ENCODE results near the gene RGS14.

DNA sequence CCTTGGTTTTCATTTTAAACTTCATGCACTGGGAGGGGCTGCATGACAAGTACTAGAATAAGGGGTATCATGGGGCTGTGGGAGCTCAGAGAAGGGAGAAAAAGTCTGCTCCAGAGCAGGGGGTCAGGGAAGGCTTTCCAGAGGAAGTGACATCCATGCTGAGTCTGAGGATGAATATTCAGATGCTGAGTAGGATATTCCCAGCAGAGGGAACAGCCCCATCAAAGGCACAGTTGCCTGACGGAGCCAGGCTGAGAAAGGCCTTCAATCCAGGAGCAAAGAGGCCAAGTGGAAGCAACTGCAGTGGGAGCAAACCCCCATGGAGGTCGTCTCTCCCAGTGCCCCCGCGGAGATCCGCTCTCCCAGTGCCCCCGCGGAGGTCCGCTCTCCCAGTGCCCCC, 38.4 kb downstream of the RGS14 start:
- TF ChIP-seq POLR2AphosphoS5 (IDR thresholded peaks at IDR 0.05; ENCODE audit: low read depth) = no peak
- TF ChIP-seq EZH2 (IDR thresholded peaks at IDR 0.05; ENCODE audit: low read depth, unreplicated experiment) = no peak
- TF ChIP-seq, protein P1, sequence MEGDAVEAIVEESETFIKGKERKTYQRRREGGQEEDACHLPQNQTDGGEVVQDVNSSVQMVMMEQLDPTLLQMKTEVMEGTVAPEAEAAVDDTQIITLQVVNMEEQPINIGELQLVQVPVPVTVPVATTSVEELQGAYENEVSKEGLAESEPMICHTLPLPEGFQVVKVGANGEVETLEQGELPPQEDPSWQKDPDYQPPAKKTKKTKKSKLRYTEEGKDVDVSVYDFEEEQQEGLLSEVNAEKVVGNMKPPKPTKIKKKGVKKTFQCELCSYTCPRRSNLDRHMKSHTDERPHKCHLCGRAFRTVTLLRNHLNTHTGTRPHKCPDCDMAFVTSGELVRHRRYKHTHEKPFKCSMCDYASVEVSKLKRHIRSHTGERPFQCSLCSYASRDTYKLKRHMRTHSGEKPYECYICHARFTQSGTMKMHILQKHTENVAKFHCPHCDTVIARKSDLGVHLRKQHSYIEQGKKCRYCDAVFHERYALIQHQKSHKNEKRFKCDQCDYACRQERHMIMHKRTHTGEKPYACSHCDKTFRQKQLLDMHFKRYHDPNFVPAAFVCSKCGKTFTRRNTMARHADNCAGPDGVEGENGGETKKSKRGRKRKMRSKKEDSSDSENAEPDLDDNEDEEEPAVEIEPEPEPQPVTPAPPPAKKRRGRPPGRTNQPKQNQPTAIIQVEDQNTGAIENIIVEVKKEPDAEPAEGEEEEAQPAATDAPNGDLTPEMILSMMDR (conservative IDR thresholded peaks at IDR 0.05; ENCODE audit: low read depth in 2 of 2) = no peak
- no peak for TF ChIP-seq EZH2phosphoT487 (IDR thresholded peaks at IDR 0.05; ENCODE audit: unreplicated experiment)
- TF ChIP-seq, protein P2, sequence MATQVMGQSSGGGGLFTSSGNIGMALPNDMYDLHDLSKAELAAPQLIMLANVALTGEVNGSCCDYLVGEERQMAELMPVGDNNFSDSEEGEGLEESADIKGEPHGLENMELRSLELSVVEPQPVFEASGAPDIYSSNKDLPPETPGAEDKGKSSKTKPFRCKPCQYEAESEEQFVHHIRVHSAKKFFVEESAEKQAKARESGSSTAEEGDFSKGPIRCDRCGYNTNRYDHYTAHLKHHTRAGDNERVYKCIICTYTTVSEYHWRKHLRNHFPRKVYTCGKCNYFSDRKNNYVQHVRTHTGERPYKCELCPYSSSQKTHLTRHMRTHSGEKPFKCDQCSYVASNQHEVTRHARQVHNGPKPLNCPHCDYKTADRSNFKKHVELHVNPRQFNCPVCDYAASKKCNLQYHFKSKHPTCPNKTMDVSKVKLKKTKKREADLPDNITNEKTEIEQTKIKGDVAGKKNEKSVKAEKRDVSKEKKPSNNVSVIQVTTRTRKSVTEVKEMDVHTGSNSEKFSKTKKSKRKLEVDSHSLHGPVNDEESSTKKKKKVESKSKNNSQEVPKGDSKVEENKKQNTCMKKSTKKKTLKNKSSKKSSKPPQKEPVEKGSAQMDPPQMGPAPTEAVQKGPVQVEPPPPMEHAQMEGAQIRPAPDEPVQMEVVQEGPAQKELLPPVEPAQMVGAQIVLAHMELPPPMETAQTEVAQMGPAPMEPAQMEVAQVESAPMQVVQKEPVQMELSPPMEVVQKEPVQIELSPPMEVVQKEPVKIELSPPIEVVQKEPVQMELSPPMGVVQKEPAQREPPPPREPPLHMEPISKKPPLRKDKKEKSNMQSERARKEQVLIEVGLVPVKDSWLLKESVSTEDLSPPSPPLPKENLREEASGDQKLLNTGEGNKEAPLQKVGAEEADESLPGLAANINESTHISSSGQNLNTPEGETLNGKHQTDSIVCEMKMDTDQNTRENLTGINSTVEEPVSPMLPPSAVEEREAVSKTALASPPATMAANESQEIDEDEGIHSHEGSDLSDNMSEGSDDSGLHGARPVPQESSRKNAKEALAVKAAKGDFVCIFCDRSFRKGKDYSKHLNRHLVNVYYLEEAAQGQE (IDR thresholded peaks at IDR 0.05; ENCODE audit: unreplicated experiment) = no peak

Data from GM23338 (cell line).